ENCODE measurements around the gene RFX1.
"Not testable (repeated sequence)": the region's sequence is repeated elsewhere in the genome, so short reads cannot be mapped to it uniquely, and the experiment has no call there.

The RFX1 gene

GRCh38 chr19:13978351-13979243, 27.5 kb downstream of the RFX1 start:
- no peak for DNase-seq

- DNase-seq, result no peak
Measured at GRCh38 chr19:13977803-13978202, 28.3 kb downstream of the RFX1 start.

GRCh38 chr19:13976446-13976845, 29.7 kb downstream of the RFX1 start:
- DNase-seq, result no peak

GRCh38 chr19:13975870-13976269, 30.2 kb downstream of the RFX1 start:
- no peak for DNase-seq

GRCh38 chr19:13974073-13974472, 32.0 kb downstream of the RFX1 start:
- DNase-seq, result no peak

GRCh38 chr19:13973479-13973878, 32.6 kb downstream of the RFX1 start:
- DNase-seq, result not testable (repeated sequence)

GRCh38 chr19:13972368-13973155, 33.6 kb downstream of the RFX1 start:
- DNase-seq, result no peak

GRCh38 chr19:13971868-13972267, 34.3 kb downstream of the RFX1 start:
- not testable (repeated sequence) for DNase-seq

GRCh38 chr19:13969897-13970296, 36.2 kb downstream of the RFX1 start:
- DNase-seq, result no peak

GRCh38 chr19:13968999-13969398, 37.1 kb downstream of the RFX1 start:
- DNase-seq, result no peak

GRCh38 chr19:13968383-13968935, 37.7 kb downstream of the RFX1 start:
- DNase-seq, result no peak

- DNase-seq, result not testable (repeated sequence)
Measured at GRCh38 chr19:13967206-13967605, 38.9 kb downstream of the RFX1 start.

GRCh38 chr19:13966684-13967128, 39.4 kb downstream of the RFX1 start:
- no peak for DNase-seq

- no peak for DNase-seq
Measured at GRCh38 chr19:13965926-13966683, 40.0 kb downstream of the RFX1 start.

GRCh38 chr19:13965377-13965896, 40.7 kb downstream of the RFX1 start:
- DNase-seq, result no peak

- DNase-seq, result no peak
Measured at GRCh38 chr19:13964776-13965175, 41.3 kb downstream of the RFX1 start.

- no peak for DNase-seq
Measured at GRCh38 chr19:13963603-13964105, 42.5 kb downstream of the RFX1 start.

GRCh38 chr19:13962699-13963602, 43.2 kb downstream of the RFX1 start:
- DNase-seq, result no peak

GRCh38 chr19:13961826-13962698, 44.1 kb downstream of the RFX1 start:
- DNase-seq, result no peak

All from stimulated activated CD4-positive, alpha-beta T cell treated with anti-CD3 and anti-CD28 coated beads, Interleukin-1b, Interleukin-23, amount 100 ng/mL, for 48 hours (primary cell).